Smooth muscle cell of the pulmonary artery (primary cell): ENCODE data around the gene GLB1L2. TPM values are rescaled to one million over a fixed set of nuclear protein-coding genes. Genes with fewer than 3 reads are reported as not detected.

Experiments used
- total RNA-seq: library from RNA; depleted of rRNA; stranded (reverse); fragments of >200 nt; gene quantifications from 2 replicates; pipeline ENCODE4 v1.2.3, GENCODE V29; 2014

The GLB1L2 gene
- total RNA-seq, result 0.03 and 0.39 TPM in 2 replicates

DNA sequence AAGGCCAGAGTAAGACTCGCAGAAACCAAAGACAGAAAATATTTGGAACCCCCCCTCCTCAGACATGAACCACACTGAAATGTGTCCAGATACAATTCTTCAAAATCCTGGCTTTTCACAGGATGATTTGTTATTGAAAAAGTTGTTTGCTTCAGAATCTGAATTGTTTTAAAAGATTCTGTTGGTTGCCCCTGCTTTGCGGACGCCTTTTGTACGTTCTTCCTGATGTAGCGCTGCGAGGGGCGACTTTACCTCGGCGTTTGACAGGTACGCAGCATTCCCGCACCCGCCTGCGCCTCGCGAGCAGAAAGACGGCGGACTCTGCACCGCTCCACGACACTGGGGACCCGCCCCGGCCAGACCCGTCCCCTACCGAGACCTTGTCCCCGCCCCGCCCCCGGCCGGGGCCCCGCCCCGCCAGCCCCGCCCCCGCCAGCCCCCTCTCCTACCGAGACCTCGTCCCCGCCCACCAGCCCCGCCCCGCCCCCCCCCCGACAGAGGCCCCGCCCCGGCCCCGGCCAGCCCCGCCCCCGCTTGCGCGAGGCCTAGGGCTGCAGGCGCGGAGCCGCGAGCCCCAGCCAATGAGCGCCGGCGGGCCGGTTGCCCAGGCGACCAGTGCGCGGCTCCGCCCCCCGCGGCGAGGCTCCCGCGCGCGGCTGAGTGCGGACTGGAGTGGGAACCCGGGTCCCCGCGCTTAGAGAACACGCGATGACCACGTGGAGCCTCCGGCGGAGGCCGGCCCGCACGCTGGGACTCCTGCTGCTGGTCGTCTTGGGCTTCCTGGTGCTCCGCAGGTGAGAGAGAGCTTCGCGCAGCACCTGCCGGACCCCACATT, at the start of gene GLB1L2:
GLB1L2 (plus strand) TSS at position 635 of the 835 bp plus-strand sequence; CDS start at position 709, 74 bp downstream.

GRCh38 chr11:134412203-134413042, 80.6 kb downstream of the GLB1L2 start, which contains the start of gene B3GAT1:
Gene B3GAT1 (minus strand): TSS chr11:134412242. CDS start chr11:134387659, 24,583 bp downstream.

Other genes starting within 250 kb of the GLB1L2 start
- gene NCAPD3, start 108.0 kb upstream of the GLB1L2 start, total RNA-seq, result 15.2 and 16.7 TPM in 2 replicates
- 43.1 and 47.6 TPM in 2 replicates for gene VPS26B, start 107.3 kb upstream of the GLB1L2 start, total RNA-seq
- gene THYN1, start 78.6 kb upstream of the GLB1L2 start, total RNA-seq, result 45.5 and 46.9 TPM in 2 replicates
- gene ACAD8, start 78.4 kb upstream of the GLB1L2 start, total RNA-seq, result 17.9 and 20.3 TPM in 2 replicates
- gene GLB1L3, start 55.6 kb upstream of the GLB1L2 start, total RNA-seq, result not detected in 2 replicates
- under 0.01 TPM in 1 of 2 replicates, not detected in the other for gene B3GAT1, start 80.3 kb downstream of the GLB1L2 start, total RNA-seq